WTC11 (cell line): ENCODE measurements around the gene MOBP.

Source experiments
- CBFB ChIP-seq: sonication (generic); formaldehyde crosslinking; IDR thresholded peaks from 2 replicates; pipeline ENCODE4 v1.8.1; 2022; ENCODE audit warnings: mild to moderate bottlenecking, low read depth, missing genetic modification reagents
- CTCF ChIP-seq: fragments of 200-600 bp; IDR thresholded peaks from 2 replicates; pipeline ENCODE4 v1.8.0; 2022; ENCODE audit warnings: antibody characterized with exemption
- HMGA2 ChIP-seq: fragments of 250-450 bp; sonication (Bioruptor Pico); IDR thresholded peaks from 2 replicates; pipeline ENCODE4 v1.4.0; 2021; ENCODE audit warnings: mild to moderate bottlenecking, moderate library complexity
- IRF1 ChIP-seq: sonication (generic); formaldehyde crosslinking; IDR thresholded peaks from 2 replicates; pipeline ENCODE4 v1.8.0; 2023; ENCODE audit warnings: missing genetic modification reagents
- NFYB ChIP-seq: sonication (generic); formaldehyde crosslinking; conservative IDR thresholded peaks from 2 replicates; pipeline ENCODE4 v1.8.0; 2022; ENCODE audit warnings: low read depth, missing genetic modification reagents
- PRDM15 ChIP-seq: sonication (generic); formaldehyde crosslinking; IDR thresholded peaks from 2 replicates; pipeline ENCODE4 v1.8.0; 2022; ENCODE audit warnings: missing genetic modification reagents
- TCF7 ChIP-seq: sonication (generic); formaldehyde crosslinking; IDR thresholded peaks from 2 replicates; pipeline ENCODE4 v1.8.0; 2022; ENCODE audit warnings: mild to moderate bottlenecking, low read depth, missing genetic modification reagents, moderate library complexity
- USF2 ChIP-seq: sonication (generic); formaldehyde crosslinking; IDR thresholded peaks from 2 replicates; pipeline ENCODE4 v1.8.1; 2023; ENCODE audit warnings: mild to moderate bottlenecking, missing genetic modification reagents, moderate library complexity
- TF ChIP-seq, protein P1 (sequence below): sonication (generic); formaldehyde crosslinking; IDR thresholded peaks from 2 replicates; pipeline ENCODE4 v1.8.1; 2023; ENCODE audit warnings: mild to moderate bottlenecking, missing genetic modification reagents

GRCh38 chr3:39428745-39429201 is 38.7 kb upstream of the MOBP start:
- TF ChIP-seq CTCF: no peak
- TF ChIP-seq, protein P1, sequence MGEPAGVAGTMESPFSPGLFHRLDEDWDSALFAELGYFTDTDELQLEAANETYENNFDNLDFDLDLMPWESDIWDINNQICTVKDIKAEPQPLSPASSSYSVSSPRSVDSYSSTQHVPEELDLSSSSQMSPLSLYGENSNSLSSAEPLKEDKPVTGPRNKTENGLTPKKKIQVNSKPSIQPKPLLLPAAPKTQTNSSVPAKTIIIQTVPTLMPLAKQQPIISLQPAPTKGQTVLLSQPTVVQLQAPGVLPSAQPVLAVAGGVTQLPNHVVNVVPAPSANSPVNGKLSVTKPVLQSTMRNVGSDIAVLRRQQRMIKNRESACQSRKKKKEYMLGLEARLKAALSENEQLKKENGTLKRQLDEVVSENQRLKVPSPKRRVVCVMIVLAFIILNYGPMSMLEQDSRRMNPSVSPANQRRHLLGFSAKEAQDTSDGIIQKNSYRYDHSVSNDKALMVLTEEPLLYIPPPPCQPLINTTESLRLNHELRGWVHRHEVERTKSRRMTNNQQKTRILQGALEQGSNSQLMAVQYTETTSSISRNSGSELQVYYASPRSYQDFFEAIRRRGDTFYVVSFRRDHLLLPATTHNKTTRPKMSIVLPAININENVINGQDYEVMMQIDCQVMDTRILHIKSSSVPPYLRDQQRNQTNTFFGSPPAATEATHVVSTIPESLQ (CRISPR knock-in tag): no peak
- no peak for TF ChIP-seq HMGA2 (CRISPR knock-in tag)
- no peak for TF ChIP-seq CBFB (CRISPR knock-in tag)
- no peak for TF ChIP-seq NFYB (CRISPR knock-in tag)
- no peak for TF ChIP-seq TCF7
- TF ChIP-seq USF2: no peak
- TF ChIP-seq IRF1: no peak
- no peak for TF ChIP-seq PRDM15 (CRISPR knock-in tag)
